Ramos (cell line): Measurements from ENCODE around the gene ZNF91.
"Not testable (repeated sequence)": the region's sequence is repeated elsewhere in the genome, so short reads cannot be mapped to it uniquely, and the experiment has no call there.

Experiments used
- in situ Hi-C: fragments of 300-500 bp; cut with MboI; formaldehyde crosslinking; loops from one replicate; pipeline ENCODE4 v1.14.3; 2022; ENCODE audit warnings: low sequenced_read_pairs; ENCODE audit not compliant: unreplicated experiment

Gene ZNF91

DNA sequence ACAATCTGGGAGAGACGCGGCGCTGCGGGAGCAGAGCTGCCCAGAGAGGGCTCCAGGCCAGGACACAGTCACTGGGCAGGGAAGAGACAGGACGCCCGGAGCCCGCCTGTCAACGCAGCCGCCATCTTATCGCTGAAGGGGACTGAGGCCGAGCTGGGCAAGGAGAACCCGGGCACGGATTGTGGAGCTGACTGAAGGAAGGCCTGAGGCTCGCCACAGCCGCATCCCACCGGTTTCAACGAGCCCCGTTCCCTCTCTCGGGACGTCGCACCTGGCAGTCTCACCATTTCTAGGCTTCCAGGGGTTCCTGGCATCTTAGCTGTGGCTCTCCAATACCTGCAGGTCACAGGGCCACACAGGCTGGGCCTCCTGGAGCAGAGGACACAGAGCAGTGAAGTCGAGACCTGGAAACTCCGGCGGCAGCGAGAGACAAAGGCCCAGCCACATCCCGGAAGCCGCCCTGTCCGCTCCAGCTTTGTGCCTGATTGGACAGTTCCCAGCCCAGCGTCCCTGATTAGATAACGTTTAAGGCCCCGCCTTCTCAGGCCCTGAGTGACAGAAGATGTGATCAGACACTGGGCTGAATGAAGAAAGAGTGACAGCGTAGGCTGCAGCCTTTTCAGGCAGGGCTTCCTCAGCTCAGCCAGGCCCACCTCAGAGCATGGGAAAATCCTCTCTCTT, at the start of gene ZNF91:
TSS of gene ZNF91 (minus strand) at position 431 of the 681 bp plus-strand sequence. CDS start at position 314, 117 bp downstream.
- in situ Hi-C loops, result no loop called here

DNA sequence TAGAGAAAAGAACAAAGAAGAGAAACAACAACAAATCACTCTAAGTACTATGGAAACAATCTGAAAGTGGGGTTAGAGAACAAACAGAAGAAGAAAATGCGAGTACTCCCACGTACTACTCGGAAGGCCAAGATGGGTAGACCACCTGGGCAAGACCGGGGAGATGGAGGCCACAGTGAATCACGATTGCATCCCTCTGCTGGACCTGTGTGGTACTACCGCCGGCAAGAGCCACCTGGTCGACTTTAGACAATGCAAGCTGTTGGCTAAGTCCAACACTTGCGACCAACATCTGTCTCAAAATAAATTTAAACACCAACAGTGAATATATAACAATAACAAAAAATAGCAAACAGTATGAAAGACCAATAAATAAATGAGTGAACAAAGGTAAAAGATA, 45.5 kb upstream of the ZNF91 start:
- in situ Hi-C loops, result no loop called here

DNA sequence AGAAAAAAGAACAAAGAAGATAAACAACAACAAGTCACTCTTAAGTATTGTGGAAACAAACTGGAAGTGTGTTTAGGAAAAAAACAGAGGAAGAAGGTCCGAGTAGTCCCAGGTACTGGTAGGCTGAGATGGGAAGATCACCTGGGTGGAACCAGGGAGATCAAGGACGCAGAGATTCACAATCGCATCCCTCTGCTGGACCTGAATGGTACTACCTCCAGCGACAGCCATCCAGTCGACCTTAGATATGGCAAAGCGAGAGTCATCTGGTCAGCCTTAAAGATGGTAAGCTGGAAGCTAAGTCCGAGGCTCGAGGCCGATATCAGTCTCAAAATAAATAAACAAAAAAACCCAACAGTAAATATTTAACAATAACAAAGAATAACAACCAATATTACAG, 44.9 kb upstream of the ZNF91 start:
- in situ Hi-C loops, result no loop called here

DNA sequence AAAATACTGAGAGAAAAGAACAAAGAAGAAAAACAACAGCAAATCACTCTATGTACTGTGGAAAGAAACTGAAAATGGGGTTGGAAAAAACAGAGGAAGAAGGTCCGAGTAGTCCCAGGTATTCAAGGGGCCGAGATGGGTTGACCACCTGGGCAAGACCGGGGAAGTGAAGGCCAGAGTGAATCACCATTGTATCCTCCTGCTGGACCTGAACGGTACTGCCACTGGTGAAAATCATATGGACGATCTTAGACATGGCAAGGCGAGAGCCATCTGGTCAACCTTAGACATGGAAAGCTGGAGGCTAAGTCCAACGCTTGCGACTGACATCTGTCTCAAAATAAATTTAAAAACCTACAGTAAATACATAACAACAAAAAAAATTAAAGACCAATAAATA, 44.4 kb upstream of the ZNF91 start:
- in situ Hi-C loops, result no loop called here

DNA sequence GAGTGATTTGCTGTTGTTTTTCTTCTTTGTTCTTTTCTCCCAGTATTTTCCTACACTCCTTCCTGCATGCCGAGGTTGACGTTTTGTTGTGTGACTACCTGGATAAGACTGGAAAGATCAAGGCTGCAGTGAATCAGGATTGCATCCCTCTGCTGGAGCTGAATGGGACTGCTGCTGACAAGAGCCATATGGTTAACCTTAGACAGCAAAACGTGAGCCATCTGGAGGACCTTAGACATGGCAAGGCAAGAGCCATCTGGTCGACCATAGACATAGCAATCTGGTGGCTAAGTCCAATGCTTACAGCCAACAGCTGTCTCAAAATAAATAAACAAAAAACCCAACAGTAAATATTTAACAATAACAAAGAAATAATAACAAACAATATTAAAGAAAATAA, 42.6 kb upstream of the ZNF91 start:
- in situ Hi-C loops, result no loop called here

DNA sequence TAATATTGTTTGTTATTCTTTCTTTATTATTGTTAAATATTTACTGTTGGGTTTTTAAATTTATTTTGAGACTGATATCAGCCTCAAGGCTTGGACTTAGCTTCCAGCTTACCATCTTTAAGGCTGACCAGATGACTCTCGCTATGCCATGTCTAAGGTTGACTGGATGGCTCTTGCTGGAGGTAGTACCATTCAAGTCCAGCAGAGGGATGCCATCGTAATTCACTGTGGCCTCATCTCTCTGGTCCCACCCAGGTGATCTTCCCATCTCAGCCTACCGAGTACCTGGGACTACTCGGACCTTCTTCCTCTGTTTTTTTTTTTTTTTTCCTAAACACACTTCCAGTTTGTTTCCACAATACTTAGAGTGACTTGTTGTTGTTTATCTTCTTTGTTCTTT, 41.7 kb upstream of the ZNF91 start:
- in situ Hi-C loops, result no loop called here

DNA sequence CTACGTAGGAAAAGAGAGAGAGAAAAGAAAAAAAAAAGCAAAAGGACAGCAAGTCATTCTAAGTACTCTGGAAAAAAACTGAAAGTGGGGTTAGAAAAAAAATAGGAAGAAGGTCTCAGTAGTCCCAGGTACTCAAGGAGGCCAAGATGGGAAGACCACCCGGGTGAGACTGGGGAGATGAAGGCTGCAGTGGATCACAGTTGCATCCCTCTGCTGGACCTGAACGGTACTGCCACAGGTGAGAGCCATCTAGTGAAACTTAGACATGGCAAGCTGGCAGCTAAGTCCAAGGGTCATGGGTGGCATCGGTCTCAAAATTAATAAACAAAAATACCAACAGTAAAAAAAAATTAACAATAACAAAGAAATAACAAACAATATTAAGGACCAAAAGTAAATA, 41.0 kb upstream of the ZNF91 start:
- in situ Hi-C loops, result no loop called here

DNA sequence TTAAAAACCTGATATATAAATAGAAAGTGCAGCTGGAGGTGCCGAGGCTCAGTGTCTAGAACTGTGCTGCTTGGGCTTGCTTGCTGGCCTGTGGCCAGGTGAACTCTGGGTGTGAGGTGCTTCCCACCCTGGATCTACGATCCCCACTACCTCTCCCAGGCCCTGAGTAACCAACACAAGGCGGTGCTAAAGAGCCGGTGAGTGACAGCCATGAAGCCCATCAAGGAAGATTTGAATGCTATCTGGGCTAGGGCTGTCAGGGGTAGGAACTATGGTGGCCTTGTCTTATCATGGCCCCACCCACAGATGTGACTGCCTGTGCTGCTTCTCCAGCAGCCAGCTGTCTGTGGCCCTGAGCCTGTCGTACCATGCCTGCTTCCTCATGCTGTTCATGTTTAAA, 25.6 kb upstream of the ZNF91 start:
- in situ Hi-C loops, result no loop called here

DNA sequence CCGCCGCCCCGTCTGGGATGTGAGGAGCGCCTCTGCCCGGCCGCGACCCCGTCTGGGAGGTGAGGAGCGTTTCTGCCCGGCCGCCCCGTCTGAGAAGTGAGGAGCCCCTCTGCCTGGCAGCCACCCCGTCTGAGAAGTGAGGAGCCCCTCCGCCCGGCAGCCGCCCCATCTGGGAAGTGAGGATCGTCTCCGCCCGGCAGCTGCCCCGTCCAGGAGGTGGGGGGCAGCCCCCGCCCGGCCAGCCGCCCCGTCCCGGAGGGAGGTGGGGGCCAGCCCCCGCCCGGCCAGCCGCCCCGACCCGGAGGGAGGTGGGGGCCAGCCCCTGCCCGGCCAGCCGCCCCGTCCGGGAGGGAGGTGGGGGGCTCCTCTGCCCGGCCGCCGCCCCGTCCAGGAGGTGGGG, 24.0 kb upstream of the ZNF91 start:
- in situ Hi-C loops, result not testable (repeated sequence)

DNA sequence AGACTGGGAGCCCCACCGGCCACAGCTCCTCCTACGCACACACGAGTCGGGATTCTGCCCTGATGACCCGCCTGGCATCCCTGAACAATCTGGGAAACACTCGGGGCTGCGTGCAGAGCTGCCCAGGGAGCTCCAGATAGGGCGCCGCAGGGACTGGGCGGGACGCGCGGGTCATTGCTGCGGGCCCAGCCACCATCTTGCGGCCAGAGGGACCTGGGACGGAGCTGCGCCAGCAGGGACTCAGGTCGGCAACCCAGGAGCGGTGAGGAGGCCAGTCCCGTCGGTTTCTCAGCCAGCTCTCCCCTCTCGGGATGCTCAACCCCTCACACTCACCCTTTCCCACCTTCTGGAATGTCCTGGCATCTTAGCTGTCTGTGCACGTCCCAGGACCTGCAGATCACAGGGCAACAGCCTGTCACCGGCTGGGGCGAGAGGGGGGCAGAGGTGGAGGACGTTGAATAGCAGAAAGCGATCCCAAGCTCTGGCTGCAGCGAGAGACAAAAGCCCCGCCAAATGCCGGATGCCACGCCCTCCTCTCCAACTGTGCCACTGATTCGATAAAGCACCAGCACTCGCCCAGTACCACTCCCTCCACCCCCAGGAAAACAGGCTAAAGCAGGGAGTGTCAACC, 20.4 kb upstream of the ZNF91 start:
- in situ Hi-C loops, result no loop called here

DNA sequence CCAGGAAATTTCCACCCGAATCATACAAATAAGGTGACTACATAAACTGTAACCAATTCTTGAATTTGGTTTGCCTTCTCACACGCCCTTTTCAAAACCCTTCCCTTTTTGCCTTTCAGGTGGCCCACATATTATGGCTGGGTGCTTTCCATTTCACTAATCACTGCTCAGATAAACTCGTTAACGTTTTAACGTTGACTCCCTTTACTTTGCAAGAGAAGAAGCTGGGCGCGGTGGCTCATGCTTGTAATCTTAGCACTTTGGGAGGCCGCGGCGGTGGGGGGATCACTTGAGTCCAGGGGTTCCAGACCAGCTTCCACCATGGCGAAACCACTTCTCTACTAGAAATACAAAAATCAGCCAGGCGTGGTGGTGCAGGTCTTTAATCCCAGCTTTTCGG, 19.8 kb upstream of the ZNF91 start:
- in situ Hi-C loops, result no loop called here

DNA sequence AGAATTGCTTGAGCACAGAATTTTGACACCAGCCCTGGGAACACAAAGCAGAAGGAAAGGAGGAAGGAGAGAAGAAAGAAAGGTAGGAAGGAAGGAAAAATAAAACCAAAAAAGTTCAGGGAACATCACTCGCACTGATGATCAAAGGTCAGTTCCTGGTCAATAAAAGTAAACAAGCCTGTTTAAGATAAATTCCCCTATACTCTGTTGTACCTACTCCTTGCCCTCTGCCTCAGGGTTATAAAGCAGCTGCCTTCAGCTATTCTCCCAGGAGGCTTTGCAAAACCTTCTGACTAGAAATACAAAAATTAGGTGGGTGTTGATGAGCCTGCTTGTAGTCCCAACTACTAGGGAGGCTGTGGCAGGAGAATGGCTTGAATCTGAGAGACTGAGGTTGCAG, 14.9 kb upstream of the ZNF91 start:
- in situ Hi-C loops, result no loop called here

DNA sequence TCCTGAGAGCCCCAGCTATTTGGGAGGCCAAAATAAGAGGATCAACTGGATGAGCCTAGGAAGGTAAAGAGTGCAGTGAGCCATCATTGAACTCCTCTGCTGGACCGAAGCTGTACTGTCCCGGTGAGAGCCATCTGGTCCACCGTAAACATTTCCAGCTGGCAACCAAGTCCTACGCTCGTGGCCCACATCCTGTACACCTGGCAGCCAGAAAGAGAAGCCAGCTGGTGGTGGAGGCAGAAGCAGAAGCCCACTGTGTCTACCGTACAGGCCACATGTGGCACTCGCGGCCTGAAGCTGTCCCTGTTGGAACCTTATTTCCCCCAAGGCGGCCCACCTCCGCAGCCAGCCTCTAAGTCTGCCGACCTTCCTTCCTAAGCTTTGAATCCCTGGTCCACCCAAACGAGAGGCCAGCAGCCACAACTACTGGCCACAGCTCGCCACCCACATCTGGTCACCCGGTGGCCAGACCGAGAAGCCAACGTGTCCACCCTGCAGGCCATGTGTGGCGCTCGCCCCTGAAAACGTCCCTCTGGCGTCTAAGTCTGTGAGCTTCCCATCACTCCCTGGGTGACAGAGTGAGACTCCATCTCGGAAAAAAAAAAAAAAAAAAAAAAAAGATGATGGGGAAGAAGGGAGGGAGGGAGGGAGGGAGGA, 14.2 kb upstream of the ZNF91 start:
- in situ Hi-C loops, result no loop called here

DNA sequence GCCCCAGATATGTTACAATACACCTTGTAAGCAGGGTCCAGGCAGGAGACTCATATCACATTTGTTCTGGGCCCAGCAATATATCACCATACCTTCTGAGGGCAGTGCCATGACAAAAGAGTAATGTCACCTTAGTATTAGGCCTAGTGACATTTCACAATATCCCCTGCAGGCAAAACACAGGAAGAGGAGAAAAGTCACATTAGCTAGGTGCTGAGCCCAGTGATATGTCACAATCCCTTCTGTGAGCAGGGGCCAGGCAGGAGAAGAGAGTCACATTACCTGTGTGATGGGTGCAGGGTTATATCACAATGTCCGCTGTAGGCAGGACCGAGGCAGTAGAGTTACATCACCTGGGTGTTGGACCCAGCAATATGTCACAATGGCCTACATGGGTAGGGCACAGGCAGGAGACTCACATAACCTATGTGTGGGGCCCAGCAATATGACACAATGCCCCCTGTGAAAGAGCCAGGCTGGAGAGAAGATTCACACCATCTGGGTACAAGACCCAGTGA, 12.4 kb upstream of the ZNF91 start:
- in situ Hi-C loops, result no loop called here

DNA sequence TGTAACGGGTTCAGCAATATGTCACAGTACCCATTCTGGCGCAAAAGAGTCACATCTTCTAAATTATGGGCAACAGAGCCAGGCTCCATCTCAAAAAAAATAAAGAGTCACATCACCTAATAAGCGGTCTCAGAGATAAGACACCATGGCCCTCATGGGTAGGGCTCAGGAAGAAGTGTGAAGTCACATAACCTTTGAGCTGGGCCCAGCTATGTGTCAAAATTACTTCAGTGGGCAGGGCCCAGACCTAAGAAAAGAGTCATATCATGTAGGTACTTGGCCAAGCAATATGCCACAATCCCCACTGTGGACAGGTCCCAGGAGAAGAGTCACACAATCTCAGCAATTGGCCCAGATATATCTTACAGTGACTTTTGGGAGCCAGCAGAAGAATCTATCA, 11.4 kb upstream of the ZNF91 start:
- in situ Hi-C loops, result no loop called here

DNA sequence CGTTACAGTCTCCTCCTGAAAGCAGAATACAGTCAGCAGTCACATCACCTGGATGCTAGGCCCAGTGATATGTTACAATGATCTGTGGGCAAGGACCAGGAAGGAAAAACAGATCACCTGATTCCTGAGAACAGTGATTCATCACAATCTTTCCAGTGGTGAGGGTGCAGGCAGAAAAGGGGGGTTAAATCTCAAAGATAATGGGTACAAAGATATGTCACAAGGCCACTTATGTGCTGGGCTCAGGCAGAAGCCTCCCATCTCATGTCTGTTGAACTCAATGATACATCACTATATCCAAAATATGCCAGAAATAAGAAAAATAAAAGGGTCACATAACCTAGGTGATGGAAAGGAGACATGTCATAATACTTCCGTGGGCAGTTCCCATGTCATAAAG, 10.8 kb upstream of the ZNF91 start:
- in situ Hi-C loops, result no loop called here

DNA sequence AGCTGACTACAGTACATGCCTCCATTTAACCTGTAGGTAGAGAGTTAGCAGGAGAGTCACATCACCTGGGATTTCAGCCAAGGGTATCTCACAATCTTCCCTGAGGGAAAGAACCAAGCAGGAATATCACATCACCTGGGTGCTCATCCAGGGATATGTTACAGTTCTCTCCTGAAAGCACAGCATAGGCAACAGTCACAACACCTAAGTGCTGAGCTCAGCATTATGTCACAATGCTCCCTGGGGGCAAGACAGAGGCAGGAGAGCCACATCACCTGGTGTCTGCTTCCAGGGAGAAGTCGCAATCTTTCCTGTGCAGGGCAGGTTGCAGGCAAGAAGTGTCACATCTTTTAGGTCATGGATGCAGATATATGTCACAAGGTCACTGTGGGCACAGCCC, 9.4 kb upstream of the ZNF91 start:
- in situ Hi-C loops, result no loop called here

DNA sequence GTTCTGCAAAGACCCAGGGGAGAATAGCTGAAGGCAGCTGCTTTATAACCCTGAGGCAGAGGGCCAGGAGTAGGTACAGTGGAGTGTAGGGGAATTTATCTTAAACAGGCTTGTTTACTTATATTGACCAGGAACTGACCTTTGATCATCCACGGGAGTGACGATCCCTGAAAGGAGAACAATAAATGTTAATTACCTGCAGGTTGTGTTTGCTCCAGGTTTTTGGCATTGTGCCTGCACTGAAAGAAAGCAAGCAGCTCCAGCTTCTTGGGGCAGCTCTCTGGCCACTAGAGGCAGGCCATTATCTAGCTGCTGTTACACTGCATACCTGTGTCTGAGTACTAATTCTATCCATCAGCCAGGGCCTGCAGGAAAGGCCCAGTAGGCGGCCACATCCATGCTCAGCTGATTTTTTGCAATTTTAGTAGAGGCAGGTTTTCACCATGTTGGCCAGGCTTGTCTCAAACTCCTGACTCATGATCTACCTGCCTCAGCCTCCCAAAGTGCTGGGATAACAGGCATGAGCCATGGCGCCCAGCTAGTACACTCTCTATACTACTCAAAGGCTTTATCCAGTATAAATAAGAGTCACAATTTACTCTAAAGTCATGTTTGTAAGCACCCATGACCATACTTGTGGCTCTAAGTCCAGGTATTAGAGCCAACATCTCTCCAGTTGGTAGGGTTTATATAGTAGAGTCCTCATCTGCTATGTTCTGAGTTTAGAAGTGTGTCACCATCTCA, 8.5 kb upstream of the ZNF91 start:
- in situ Hi-C loops, result no loop called here

DNA sequence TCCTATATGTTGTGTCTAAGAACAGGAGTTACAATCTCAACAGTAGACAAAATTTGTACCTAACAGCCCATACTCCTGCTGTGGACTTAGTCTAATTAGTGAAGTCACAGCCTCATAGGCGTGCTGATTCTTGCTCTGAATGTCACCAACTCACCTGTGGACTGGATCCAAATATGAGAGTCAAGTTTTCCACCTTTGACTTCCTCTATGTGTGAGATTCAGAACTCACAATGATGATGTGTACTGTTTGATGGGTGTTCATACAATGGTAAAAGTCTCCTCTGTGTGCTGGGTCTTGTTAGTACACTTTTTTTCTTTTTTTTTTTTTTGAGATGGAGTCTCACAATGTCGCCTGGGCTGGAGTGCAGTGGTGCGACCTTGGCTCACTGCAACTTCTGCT, 7.8 kb upstream of the ZNF91 start:
- in situ Hi-C loops, result no loop called here

DNA sequence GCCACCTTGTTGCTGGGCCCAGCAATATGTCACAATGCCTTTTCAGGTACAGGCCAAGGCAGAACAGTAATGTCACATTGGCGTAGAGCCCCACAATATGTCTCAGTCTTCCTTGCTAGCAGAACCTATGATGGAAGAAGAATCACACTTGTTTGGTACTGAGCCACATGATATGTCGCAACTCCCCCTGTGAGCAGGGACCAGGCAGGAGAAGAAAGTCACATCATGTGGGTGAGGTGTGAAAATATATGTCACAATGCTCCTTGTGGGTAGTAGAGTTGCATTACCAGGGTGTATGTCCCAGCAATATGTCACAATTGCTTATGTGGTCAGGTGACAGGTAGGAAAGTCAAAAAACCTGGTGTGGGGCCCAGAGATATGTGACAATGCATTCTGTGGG, 7.1 kb upstream of the ZNF91 start:
- in situ Hi-C loops, result no loop called here

DNA sequence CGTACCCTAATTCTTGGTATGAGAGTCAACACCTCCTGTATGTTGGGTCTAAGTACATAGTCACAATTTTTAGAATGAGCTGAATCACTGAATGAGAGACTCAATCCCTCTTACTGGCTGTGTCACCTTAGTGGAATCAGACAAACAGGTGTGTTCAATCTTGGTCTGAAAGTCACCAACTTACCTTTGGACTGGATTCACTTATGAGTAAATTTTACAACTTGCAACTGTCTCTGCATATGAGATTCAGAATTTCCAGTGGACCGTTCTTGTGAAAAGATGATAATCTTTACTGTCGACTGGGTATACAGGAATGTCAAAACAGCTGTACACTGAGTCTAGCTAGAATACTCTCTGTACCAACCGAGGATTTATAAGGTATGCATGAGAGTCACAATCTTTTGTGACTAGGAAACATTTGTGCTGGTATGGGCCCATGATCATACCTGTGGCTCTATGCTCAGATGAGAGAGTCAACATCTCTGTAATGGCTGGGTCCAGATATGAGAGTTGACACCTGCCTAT, 5.9 kb upstream of the ZNF91 start:
- in situ Hi-C loops, result no loop called here
